PC-3 (cell line): ENCODE data around the gene OOSP1. TPM values are rescaled to one million over a fixed set of nuclear protein-coding genes. Genes with fewer than 3 reads are reported as not detected.

Experiments
- ATAC-seq: fragments of 200-7000 bp; cut with Tn5 transposase; 2 replicates; pipeline ENCODE4 v1.9.1; 2020; ENCODE audit warnings: mild to moderate bottlenecking, moderate library complexity
- BruUV-seq: library from RNA; stranded (reverse); fragments of 400-500 nt; replicated peaks from 2 replicates; lab custom pipeline; 2021; lab: Mats Ljungman, UMichigan
- CTCF ChIA-PET: fragments of 300-600 bp; sonication (Branson Sonifier 250); formaldehyde crosslinking; loops from one replicate; lab custom pipeline; 2022; ENCODE audit warnings: antibody characterized with exemption; lab: Charles Lee
- POLR2A ChIA-PET: fragments of 300-600 bp; sonication (Branson Sonifier 250); formaldehyde crosslinking; loops from one replicate; lab custom pipeline; 2022; ENCODE audit warnings: antibody characterized with exemption; ENCODE audit not compliant: unreplicated experiment; lab: Charles Lee
- DNase-seq: peaks from one replicate; pipeline ENCODE4 v3.0.0-alpha.2; 2015
- H2AFZ ChIP-seq: fragments of 300-600 bp; sonication (generic); 2 replicates; pipeline ENCODE4 v1.6.0; 2016; ENCODE audit warnings: antibody characterized with exemption, low read length
- H3F3A ChIP-seq: fragments of 300-600 bp; sonication (generic); one replicate; pipeline ENCODE4 v1.6.0; 2017; ENCODE audit warnings: antibody characterized with exemption, low read length, control low read depth, mild to moderate bottlenecking; ENCODE audit not compliant: unreplicated experiment
- H3K27ac ChIP-seq: fragments of 300-600 bp; sonication (generic); 2 replicates; pipeline ENCODE4 v1.5.1; 2016; ENCODE audit warnings: mild to moderate bottlenecking, low read length
- H3K27me3 ChIP-seq: fragments of 300-600 bp; sonication (generic); 2 replicates; pipeline ENCODE4 v1.6.1; 2016; ENCODE audit warnings: low read length, mixed read lengths
- H3K36me3 ChIP-seq: fragments of 300-600 bp; sonication (generic); 2 replicates; pipeline ENCODE4 v1.6.1; 2016; ENCODE audit warnings: low read depth, mixed run types, low read length, mixed read lengths
- H3K4me1 ChIP-seq: fragments of 300-600 bp; sonication (generic); 2 replicates; pipeline ENCODE4 v1.5.1; 2016; ENCODE audit warnings: low read length; ENCODE audit not compliant: insufficient read depth
- H3K4me2 ChIP-seq: fragments of 300-600 bp; sonication (generic); 2 replicates; pipeline ENCODE4 v1.6.0; 2016; ENCODE audit warnings: low read length
- H3K4me3 ChIP-seq: fragments of 300-600 bp; sonication (generic); 2 replicates; pipeline ENCODE4 v1.5.1; 2016; ENCODE audit warnings: mild to moderate bottlenecking, low read length, mixed read lengths
- H3K79me2 ChIP-seq: fragments of 300-600 bp; sonication (generic); 2 replicates; pipeline ENCODE4 v1.6.1; 2017; ENCODE audit warnings: low read length, mixed read lengths
- H3K9ac ChIP-seq: fragments of 300-600 bp; sonication (generic); 2 replicates; pipeline ENCODE4 v1.6.0; 2016; ENCODE audit warnings: mild to moderate bottlenecking, low read length
- H3K9me2 ChIP-seq: fragments of 300-600 bp; sonication (generic); replicated peaks from 2 replicates; pipeline ENCODE4 v1.6.1; 2016; ENCODE audit warnings: mixed run types, low read length, mixed read lengths
- H3K9me3 ChIP-seq: fragments of 300-600 bp; sonication (generic); 2 replicates; pipeline ENCODE4 v1.6.1; 2016; ENCODE audit warnings: low read length, mixed read lengths
- H4K20me1 ChIP-seq: fragments of 300-600 bp; sonication (generic); 2 replicates; pipeline ENCODE4 v1.6.1; 2016; ENCODE audit warnings: low read length, mixed read lengths
- EZH2 ChIP-seq: fragments of 300-600 bp; sonication (generic); IDR thresholded peaks from one replicate; pipeline ENCODE4 v1.6.1; 2017; ENCODE audit warnings: antibody characterized with exemption, mild to moderate bottlenecking, low read length; ENCODE audit not compliant: unreplicated experiment
- EZH2phosphoT487 ChIP-seq: fragments of 300-600 bp; sonication (generic); IDR thresholded peaks from 2 replicates; pipeline ENCODE4 v1.6.1; 2018; ENCODE audit warnings: mild to moderate bottlenecking, antibody characterized with exemption, low read length, borderline replicate concordance
- intact Hi-C: fragments of 100-400 bp; cut with micrococcal nuclease; formaldehyde crosslinking; loops from 2 replicates; pipeline ENCODE4 v1.9.0; 2023
- total RNA-seq: library from RNA; depleted of rRNA; stranded (reverse); fragments of >200 nt; gene quantifications from 2 replicates; pipeline ENCODE4 v1.2.3, GENCODE V29; 2014
- TF ChIP-seq, protein P1 (sequence below): fragments of 300-600 bp; sonication (generic); conservative IDR thresholded peaks from 2 replicates; pipeline ENCODE4 v1.5.1; 2017; ENCODE audit warnings: antibody characterized with exemption, low read depth, mild to moderate bottlenecking, low read length

The OOSP1 gene
- total RNA-seq, 1 experiment from 2014 or later, result not detected

DNA sequence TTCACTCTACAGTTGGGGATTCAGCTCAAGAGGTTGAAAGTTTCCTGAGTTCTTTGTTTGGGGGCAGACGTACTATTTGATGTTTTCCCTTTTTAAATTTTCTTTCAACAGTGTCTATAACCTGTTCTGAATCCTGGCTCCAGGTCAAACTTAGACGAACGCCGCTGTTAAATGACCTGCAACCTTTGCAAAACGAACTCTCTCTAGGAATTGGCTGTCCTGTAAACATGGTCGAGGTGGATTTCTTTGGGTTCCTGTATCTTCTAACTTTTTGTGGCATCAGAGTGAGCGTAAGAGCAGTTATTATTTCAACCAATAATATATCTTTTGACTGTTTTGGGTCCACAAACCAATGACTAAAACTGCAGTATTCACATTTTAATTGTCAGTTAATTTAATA lies 27.2 kb downstream of the OOSP1 start:
- no peaks in the 10 kb centered on the region for H3K36me3 ChIP-seq

DNA sequence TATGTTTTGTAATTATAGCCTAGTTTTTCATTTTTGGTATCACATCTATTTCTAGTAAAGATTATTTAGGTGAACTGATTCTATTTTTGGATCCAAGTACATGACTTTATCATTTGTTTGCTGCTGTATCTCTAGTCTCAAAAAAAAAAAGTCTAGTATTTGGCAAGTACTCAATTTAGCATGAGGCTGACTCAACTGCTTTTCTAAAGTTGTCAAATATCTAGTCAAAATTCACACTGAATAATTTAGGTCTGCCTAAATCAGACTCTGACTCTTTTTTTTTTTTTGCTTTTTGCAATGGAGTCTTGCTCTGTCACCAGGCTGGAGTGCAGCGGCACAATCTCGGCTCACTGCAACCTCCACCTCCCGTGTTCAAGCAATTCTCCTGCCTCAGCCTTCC lies 28.0 kb downstream of the OOSP1 start:
- H3K4me2 ChIP-seq, result no peak overlapping the region
- DNase-seq (no peak), ATAC-seq (no peak)
- no peaks in the 10 kb centered on the region for H3K79me2 ChIP-seq
- H3K36me3 ChIP-seq, result no peaks in the 10 kb centered on the region
- H3K4me3 ChIP-seq, result no peak overlapping the region
- TF ChIP-seq EZH2 (no peak), EZH2phosphoT487 (no peak)
- TF ChIP-seq, protein P1, sequence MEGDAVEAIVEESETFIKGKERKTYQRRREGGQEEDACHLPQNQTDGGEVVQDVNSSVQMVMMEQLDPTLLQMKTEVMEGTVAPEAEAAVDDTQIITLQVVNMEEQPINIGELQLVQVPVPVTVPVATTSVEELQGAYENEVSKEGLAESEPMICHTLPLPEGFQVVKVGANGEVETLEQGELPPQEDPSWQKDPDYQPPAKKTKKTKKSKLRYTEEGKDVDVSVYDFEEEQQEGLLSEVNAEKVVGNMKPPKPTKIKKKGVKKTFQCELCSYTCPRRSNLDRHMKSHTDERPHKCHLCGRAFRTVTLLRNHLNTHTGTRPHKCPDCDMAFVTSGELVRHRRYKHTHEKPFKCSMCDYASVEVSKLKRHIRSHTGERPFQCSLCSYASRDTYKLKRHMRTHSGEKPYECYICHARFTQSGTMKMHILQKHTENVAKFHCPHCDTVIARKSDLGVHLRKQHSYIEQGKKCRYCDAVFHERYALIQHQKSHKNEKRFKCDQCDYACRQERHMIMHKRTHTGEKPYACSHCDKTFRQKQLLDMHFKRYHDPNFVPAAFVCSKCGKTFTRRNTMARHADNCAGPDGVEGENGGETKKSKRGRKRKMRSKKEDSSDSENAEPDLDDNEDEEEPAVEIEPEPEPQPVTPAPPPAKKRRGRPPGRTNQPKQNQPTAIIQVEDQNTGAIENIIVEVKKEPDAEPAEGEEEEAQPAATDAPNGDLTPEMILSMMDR, result no peak
- POLR2A ChIA-PET, result no interaction called here
- no peak overlapping the region for H2AFZ ChIP-seq
- H4K20me1 ChIP-seq, result no peaks in the 10 kb centered on the region
- no peaks in the 10 kb centered on the region for H3K9me3 ChIP-seq
- no peaks in the 10 kb centered on the region for H3K27me3 ChIP-seq
- H3K9ac ChIP-seq, result no peak overlapping the region
- no peaks in the 10 kb centered on the region for H3K4me1 ChIP-seq
- H3K9me2 ChIP-seq, result no peaks in the 10 kb centered on the region
- no peak overlapping the region for H3K27ac ChIP-seq
- intact Hi-C loops, result no loop called here
- H3F3A ChIP-seq, result no peaks in the 10 kb centered on the region
- CTCF ChIA-PET, result no interaction called here
- BruUV-seq, result no TSS peak

More for the DNA sequence above, 27.2 kb downstream of the OOSP1 start:
- H3K9me3 ChIP-seq, result no peaks in the 10 kb centered on the region
- no TSS peak for BruUV-seq
- intact Hi-C loops, result no loop called here
- no peaks in the 10 kb centered on the region for H3F3A ChIP-seq
- no peak overlapping the region for H3K9ac ChIP-seq
- ATAC-seq, result no peak
- H3K27ac ChIP-seq, result no peak overlapping the region
- no peak overlapping the region for H2AFZ ChIP-seq
- TF ChIP-seq EZH2phosphoT487 (no peak), EZH2 (no peak)
- TF ChIP-seq, protein P1, result no peak
- no peaks in the 10 kb centered on the region for H3K9me2 ChIP-seq
- H3K4me2 ChIP-seq, result no peak overlapping the region
- H4K20me1 ChIP-seq, result no peaks in the 10 kb centered on the region
- no peaks in the 10 kb centered on the region for H3K4me1 ChIP-seq
- DNase-seq, result no peak
- H3K27me3 ChIP-seq, result no peaks in the 10 kb centered on the region
- no peak overlapping the region for H3K4me3 ChIP-seq
- H3K79me2 ChIP-seq, result no peaks in the 10 kb centered on the region
- ChIA-PET CTCF (no interaction called here), POLR2A (no interaction called here)

DNA sequence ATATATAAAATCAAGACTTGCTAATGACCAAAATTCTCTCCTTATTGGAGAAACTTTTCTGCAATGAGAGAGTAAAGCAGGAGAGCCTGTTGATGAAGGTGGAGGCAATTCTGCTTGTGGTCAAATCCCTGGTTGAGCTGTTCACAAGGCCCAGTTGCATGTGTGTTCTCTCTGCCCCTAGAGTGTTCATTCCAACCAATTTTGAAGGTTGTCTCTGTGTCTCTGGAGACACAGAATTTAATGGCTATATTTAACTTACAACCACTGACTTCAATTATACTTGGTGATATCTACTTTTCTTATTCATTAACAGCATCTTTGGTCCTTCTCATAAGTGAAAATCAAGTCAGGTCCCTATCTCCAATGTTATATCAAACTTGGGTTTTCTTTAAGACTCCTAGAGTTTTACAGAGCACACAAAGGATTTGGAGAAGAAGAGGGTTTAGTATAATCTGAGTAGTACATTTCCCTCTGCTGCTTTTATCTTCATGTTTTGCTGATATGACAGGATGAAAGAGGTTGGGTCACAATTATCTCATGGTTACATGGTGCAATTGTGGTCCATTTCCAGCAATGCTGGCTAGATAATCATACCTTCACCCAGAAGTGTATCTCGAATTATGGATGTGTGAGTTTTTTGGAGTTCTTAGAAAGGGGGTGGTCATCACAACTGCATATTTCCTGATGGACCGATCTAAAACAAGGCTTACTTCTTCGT lies 29.6 kb downstream of the OOSP1 start:
- POLR2A ChIA-PET, result no interaction called here
- no peaks in the 10 kb centered on the region for H3K79me2 ChIP-seq
- no TSS peak for BruUV-seq
- no peak overlapping the region for H3K4me2 ChIP-seq
- H3K27me3 ChIP-seq, result no peaks in the 10 kb centered on the region
- H3K36me3 ChIP-seq, result no peaks in the 10 kb centered on the region
- no peaks in the 10 kb centered on the region for H3K4me1 ChIP-seq
- no peaks in the 10 kb centered on the region for H3K9me2 ChIP-seq
- H3K9me3 ChIP-seq, result no peaks in the 10 kb centered on the region
- intact Hi-C loops, result no loop called here
- CTCF ChIA-PET, result no interaction called here
- H3K4me3 ChIP-seq, result no peak overlapping the region
- no peak overlapping the region for H2AFZ ChIP-seq
- DNase-seq (no peak), ATAC-seq (no peak)
- TF ChIP-seq EZH2phosphoT487 (no peak), EZH2 (no peak)
- TF ChIP-seq, protein P1, result no peak
- no peaks in the 10 kb centered on the region for H4K20me1 ChIP-seq
- H3F3A ChIP-seq, result no peaks in the 10 kb centered on the region
- H3K27ac ChIP-seq, result no peak overlapping the region
- H3K9ac ChIP-seq, result no peak overlapping the region
